ENCODE results near the gene ADAT3. TPM values are rescaled to one million over a fixed set of nuclear protein-coding genes. Genes with fewer than 3 reads are reported as not detected.

Gene ADAT3
- total RNA-seq, 2 experiments from 2014 or later = 7.9 to 16.4 TPM

DNA sequence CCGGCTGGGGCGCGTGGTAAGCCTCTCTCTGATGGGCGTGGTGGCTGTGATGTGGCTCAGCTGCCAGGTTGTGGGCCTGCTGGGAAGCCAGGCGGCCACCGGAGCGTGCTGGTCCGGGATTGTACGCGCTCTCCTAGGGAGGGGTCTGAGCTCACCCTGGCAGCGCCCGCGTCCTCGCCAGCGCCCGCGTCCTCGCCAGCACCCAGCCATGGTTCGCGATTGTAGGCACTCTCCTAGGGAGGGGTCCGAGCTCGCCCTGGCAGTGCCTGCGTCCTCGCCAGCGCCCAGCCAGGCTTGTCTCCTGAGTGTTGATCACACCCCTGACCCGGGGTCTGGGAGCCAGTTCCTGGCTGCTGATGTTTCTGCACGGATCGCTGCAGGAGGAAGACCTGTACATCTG, 13.8 kb downstream of the ADAT3 start:
- Histone ChIP-seq H3K27ac (ENCODE audit: low read depth, low read length, poor library complexity, severe bottlenecking) (no peak overlapping the region), H3K4me2 (ENCODE audit: low read length) (no peak overlapping the region), H2AFZ (ENCODE audit: low read length) (no peak overlapping the region), H3K36me3 (ENCODE audit: insufficient read depth, low read length) (peaks cover 64% of the 10 kb centered on the region), H4K20me1 (ENCODE audit: insufficient read depth, low read length) (no peaks in the 10 kb centered on the region), H3K9me2 (ENCODE audit: insufficient read depth, low read length) (no peaks in the 10 kb centered on the region), H3K9me3 (ENCODE audit: low read length) (no peaks in the 10 kb centered on the region), H3K79me2 (ENCODE audit: insufficient read depth, low read depth, low read length) (no peaks in the 10 kb centered on the region), H3K4me1 (ENCODE audit: insufficient read depth, low read length, poor library complexity, severe bottlenecking) (peaks cover 12% of the 10 kb centered on the region), H3K4me3 (ENCODE audit: low read depth, low read length, poor library complexity, severe bottlenecking) (no peak overlapping the region)
- ChIA-PET CTCF (ENCODE audit: unreplicated experiment) (no interaction called here), POLR2A (no interaction called here)
- no peak for DNase-seq (ENCODE audit: low spot score)
- TF ChIP-seq, protein P1, sequence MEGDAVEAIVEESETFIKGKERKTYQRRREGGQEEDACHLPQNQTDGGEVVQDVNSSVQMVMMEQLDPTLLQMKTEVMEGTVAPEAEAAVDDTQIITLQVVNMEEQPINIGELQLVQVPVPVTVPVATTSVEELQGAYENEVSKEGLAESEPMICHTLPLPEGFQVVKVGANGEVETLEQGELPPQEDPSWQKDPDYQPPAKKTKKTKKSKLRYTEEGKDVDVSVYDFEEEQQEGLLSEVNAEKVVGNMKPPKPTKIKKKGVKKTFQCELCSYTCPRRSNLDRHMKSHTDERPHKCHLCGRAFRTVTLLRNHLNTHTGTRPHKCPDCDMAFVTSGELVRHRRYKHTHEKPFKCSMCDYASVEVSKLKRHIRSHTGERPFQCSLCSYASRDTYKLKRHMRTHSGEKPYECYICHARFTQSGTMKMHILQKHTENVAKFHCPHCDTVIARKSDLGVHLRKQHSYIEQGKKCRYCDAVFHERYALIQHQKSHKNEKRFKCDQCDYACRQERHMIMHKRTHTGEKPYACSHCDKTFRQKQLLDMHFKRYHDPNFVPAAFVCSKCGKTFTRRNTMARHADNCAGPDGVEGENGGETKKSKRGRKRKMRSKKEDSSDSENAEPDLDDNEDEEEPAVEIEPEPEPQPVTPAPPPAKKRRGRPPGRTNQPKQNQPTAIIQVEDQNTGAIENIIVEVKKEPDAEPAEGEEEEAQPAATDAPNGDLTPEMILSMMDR (conservative IDR thresholded peaks at IDR 0.05; ENCODE audit: low read length) = no peak
- no peak for TF ChIP-seq EZH2phosphoT487 (IDR thresholded peaks at IDR 0.05; ENCODE audit: borderline replicate concordance, low read depth, low read length)
- BruUV-seq (replicated peaks) = no TSS peak
- intact Hi-C loops (cut with micrococcal nuclease; ENCODE audit: unreplicated experiment) = no loop called here

- Histone ChIP-seq H3K4me2 (ENCODE audit: low read length) (no peak overlapping the region), H3K9me3 (ENCODE audit: low read length) (no peaks in the 10 kb centered on the region), H3K79me2 (ENCODE audit: insufficient read depth, low read depth, low read length) (no peaks in the 10 kb centered on the region), H3K4me1 (ENCODE audit: insufficient read depth, low read length, poor library complexity, severe bottlenecking) (peaks cover 14% of the 10 kb centered on the region), H3K36me3 (ENCODE audit: insufficient read depth, low read length) (peaks cover 68% of the 10 kb centered on the region), H2AFZ (ENCODE audit: low read length) (no peak overlapping the region), H4K20me1 (ENCODE audit: insufficient read depth, low read length) (no peaks in the 10 kb centered on the region), H3K9me2 (ENCODE audit: insufficient read depth, low read length) (no peaks in the 10 kb centered on the region), H3K27ac (ENCODE audit: low read depth, low read length, poor library complexity, severe bottlenecking) (no peak overlapping the region), H3K4me3 (ENCODE audit: low read depth, low read length, poor library complexity, severe bottlenecking) (no peak overlapping the region)
- TF ChIP-seq, protein P1 (conservative IDR thresholded peaks at IDR 0.05; ENCODE audit: low read length) = no peak
- CTCF ChIA-PET (ENCODE audit: unreplicated experiment) = no interaction called here
- POLR2A ChIA-PET = no interaction called here
- DNase-seq (ENCODE audit: low spot score) = no peak
- no TSS peak for BruUV-seq (replicated peaks)
- intact Hi-C loops (cut with micrococcal nuclease; ENCODE audit: unreplicated experiment) = no loop called here
Observed at GRCh38 chr19:1920644-1921043, 15.4 kb downstream of the ADAT3 start.

DNA sequence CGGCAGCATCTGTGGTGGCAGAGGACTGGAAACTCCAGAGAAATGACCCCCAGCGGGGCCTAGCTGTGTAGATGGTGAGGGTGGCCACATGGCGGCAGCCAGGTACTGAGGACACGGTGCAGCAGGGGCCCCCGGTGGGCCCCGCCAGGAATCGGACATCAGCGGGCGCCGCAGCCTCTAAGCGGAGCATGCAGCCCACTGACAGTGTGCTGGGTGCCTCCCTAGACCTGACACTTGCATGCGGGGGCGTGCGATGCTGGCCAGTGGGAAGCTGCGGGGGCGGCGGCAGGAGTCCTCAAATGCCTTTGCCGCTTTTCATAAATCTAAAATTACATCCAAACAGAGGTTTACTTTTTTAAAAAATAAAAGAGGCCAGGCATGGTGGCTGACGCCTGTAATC, 16.1 kb downstream of the ADAT3 start:
- Histone ChIP-seq H3K9me3 (ENCODE audit: low read length) (no peaks in the 10 kb centered on the region), H3K9me2 (ENCODE audit: insufficient read depth, low read length) (no peaks in the 10 kb centered on the region), H2AFZ (ENCODE audit: low read length) (no peak overlapping the region), H3K79me2 (ENCODE audit: insufficient read depth, low read depth, low read length) (no peaks in the 10 kb centered on the region), H3K4me1 (ENCODE audit: insufficient read depth, low read length, poor library complexity, severe bottlenecking) (peaks cover 14% of the 10 kb centered on the region), H3K27ac (ENCODE audit: low read depth, low read length, poor library complexity, severe bottlenecking) (no peak overlapping the region), H3K4me3 (ENCODE audit: low read depth, low read length, poor library complexity, severe bottlenecking) (no peak overlapping the region), H3K4me2 (ENCODE audit: low read length) (no peak overlapping the region), H4K20me1 (ENCODE audit: insufficient read depth, low read length) (no peaks in the 10 kb centered on the region), H3K36me3 (ENCODE audit: insufficient read depth, low read length) (peaks cover 68% of the 10 kb centered on the region)
- TF ChIP-seq, protein P1 (conservative IDR thresholded peaks at IDR 0.05; ENCODE audit: low read length) = no peak
- TF ChIP-seq EZH2phosphoT487 (IDR thresholded peaks at IDR 0.05; ENCODE audit: borderline replicate concordance, low read depth, low read length) = no peak
- intact Hi-C loops (cut with micrococcal nuclease; ENCODE audit: unreplicated experiment) = no loop called here
- ChIA-PET POLR2A (no interaction called here), CTCF (ENCODE audit: unreplicated experiment) (no interaction called here)
- DNase-seq (ENCODE audit: low spot score) = no peak
- BruUV-seq (replicated peaks) = no TSS peak

All from OCI-LY7 (cell line).